DOHH2 (cell line): ENCODE results near the gene TANGO2.

Source experiments
- CTCF ChIP-seq: fragments of 200-600 bp; sonication (generic); IDR thresholded peaks from one replicate; pipeline ENCODE4 v1.5.1; 2014; ENCODE audit warnings: antibody characterized with exemption, mild to moderate bottlenecking, low read depth, low read length; ENCODE audit not compliant: poor library complexity, severe bottlenecking
- EZH2phosphoT487 ChIP-seq: fragments of 200-600 bp; sonication (generic); IDR thresholded peaks from 2 replicates; pipeline ENCODE4 v1.6.1; 2017; ENCODE audit warnings: borderline replicate concordance, mild to moderate bottlenecking, antibody characterized with exemption, low read length, moderate library complexity, mixed read lengths

- TF ChIP-seq CTCF (no peak), EZH2phosphoT487 (no peak)
Measured at GRCh38 chr22:20033045-20033706, 12.3 kb downstream of the TANGO2 start.
